Mesodermal cell (in vitro differentiated cells): ENCODE results near the gene PAQR3.

Experiments
- H3K27ac ChIP-seq: 2 replicates; pipeline ENCODE4 v1.7.0; 2013; ENCODE audit warnings: mild to moderate bottlenecking, low read depth, low read length, moderate library complexity; ENCODE audit not compliant: severe bottlenecking
- H3K36me3 ChIP-seq: 2 replicates; pipeline ENCODE4 v1.7.1; 2013; ENCODE audit warnings: mild to moderate bottlenecking, low read length, moderate library complexity; ENCODE audit not compliant: control insufficient read depth, insufficient read depth
- H3K4me1 ChIP-seq: one replicate; pipeline ENCODE4 v1.7.1; 2013; ENCODE audit warnings: mild to moderate bottlenecking, low read length; ENCODE audit not compliant: insufficient read depth, control insufficient read depth, poor library complexity, severe bottlenecking
- H3K4me3 ChIP-seq: 2 replicates; pipeline ENCODE4 v1.7.0; 2013; ENCODE audit warnings: low read length, control low read depth, mild to moderate bottlenecking; ENCODE audit not compliant: insufficient read depth, poor library complexity, severe bottlenecking; ENCODE audit errors: extremely low read depth
- H3K9me3 ChIP-seq: 2 replicates; pipeline ENCODE4 v1.7.1; 2013; ENCODE audit warnings: mild to moderate bottlenecking, low read length, moderate library complexity; ENCODE audit not compliant: control insufficient read depth
- WGBS, 2 experiments: methylation state at CpG; one replicate each; pipeline ENCODE4 v1.1.5; 2013; ENCODE audit warnings: missing lambda C conversion rate in 2 of 2; ENCODE audit not compliant: insufficient coverage in 2 of 2; 5-methylcytosine and 5-hydroxymethylcytosine counted together

Gene PAQR3

DNA sequence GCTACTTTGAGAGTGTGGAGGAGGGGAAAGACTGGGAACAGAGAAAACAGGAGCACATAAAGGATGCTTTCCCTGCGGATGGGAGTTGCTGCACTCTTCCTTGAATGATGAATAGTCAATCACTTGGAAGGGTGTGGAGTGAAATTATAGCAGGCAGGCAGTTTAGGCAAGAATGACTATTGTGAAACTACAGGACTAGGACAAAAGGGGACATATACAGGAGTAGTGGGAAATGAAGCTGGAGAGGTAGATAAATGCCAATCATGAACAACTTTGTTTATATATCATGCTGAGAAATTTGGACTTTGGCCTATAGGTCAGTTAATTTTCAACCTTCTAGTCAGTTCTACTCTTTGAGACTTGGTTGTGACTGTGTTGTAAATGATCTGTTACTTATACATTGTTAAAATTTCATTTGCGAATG is 76.9 kb downstream of the PAQR3 start:
- H3K27ac ChIP-seq, result no peak overlapping the region
- WGBS, 2 experiments, result 83 to 89% methylated on average over 1 of the region's 2 CpGs
- H3K4me1 ChIP-seq, result no peaks in the 10 kb centered on the region
- H3K4me3 ChIP-seq, result no peak overlapping the region
- H3K36me3 ChIP-seq, result peaks cover 35% of the 10 kb centered on the region
- no peaks in the 10 kb centered on the region for H3K9me3 ChIP-seq
